HG03097 (cell line): ENCODE measurements around the gene SPHK1.

Experiments
- ATAC-seq: cut with Tn5 transposase; IDR thresholded peaks from one replicate; pipeline ENCODE4 v1.9.1; 2021; ENCODE audit not compliant: unreplicated experiment, low FRiP score

Gene SPHK1

DNA sequence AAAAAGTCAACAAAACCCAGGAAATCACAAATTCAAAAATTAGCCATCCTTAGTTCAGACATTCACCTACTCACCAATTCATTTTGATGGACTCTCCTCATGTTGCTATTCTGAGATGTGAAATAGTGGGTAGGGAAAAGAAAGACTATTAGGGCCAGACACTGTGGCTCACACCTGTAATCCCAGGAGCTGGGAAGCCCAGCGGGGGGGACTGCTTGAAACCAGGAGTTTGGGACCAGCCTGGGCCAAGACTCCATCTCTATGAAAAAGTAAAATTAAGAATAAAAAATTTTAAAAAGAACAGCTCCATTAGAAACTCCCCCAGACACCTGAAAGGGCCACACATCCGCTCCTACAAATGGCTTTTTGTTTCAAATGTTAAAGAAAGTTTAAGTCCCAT is 47.1 kb downstream of the SPHK1 start:
- ATAC-seq, result no peak

GRCh38 chr17:76432004-76432403 is 47.6 kb downstream of the SPHK1 start:
- no peak for ATAC-seq

DNA sequence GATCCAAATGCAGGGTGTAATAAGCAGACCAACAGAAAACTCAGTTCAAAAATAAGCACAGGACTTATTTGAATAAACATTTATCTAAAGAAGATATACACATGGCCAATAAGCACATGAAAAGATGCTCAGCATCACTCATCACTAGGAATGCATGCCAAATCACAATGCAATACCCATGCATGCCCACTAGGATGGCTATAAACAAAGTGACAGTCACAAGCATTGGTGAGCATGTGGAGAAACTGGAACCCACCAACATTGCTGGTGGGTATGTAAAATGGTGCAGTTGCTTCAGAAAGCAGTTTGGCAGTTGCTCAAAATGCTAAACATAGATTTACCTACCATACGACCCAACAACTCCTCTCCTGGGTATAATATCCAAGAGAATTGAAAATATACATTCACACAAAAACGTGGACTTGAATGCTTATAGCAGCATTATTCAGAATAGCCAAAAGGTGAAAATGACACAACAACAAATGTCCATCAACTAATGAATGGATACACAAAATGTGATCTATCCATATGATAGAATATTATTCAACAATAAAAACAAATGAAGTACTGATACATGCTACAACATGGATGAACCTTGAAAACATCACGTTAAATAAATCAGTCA is 48.4 kb downstream of the SPHK1 start:
- ATAC-seq, result no peak

DNA sequence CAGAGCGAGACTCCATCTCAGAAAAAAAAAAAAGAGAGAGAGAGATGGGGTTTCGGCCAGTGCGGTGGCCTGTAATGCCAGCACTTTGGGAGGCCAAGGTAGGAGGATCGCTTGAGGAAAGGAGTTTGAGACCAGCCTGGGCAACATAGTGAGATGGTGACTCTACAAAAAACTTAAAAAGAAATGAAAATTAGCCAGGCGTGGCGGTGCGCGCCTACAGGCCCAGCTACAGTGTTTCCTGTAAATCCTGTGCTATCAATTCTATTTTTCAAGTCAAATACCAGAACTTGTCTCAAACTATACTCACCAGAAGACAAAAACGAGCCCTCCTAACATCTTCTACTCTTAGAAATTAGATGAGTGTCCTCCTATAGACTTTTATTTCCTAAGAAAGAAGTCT is 49.3 kb downstream of the SPHK1 start:
- no peak for ATAC-seq

DNA sequence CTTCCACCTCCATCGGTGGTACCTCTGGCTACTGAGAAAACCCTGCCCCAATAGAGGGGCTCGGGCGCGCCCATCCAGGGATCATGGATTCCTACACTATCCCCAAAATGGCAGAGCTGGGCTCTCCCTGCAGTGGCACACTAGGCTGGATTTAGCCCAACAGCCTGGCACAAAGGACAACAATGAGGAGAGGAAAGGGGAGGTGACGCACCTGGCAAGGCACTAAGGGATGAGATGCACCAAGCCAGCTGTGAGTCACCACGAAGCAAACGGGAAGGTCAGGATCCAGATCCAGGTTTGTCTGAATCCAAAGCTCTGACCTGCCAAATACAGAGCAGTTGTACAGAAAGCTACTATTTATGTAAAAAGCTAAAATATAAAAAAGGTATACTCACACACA is 50.5 kb downstream of the SPHK1 start:
- no peak for ATAC-seq

GRCh38 chr17:76435751-76436150 is 51.3 kb downstream of the SPHK1 start:
- ATAC-seq, result no peak
